ENCODE results near the gene GJB3.

The GJB3 gene

GRCh38 chr1:34825455-34826091 is 44.6 kb downstream of the GJB3 start:
- no peak for DNase-seq (ENCODE audit: low read depth)

GRCh38 chr1:34827341-34827941 is 46.4 kb downstream of the GJB3 start:
- no peak for DNase-seq (ENCODE audit: low read depth)

GRCh38 chr1:34828611-34829010 is 47.6 kb downstream of the GJB3 start:
- no peak for DNase-seq (ENCODE audit: low read depth)

- DNase-seq (ENCODE audit: low read depth): no peak
These were observed 48.2 kb downstream of the GJB3 start for GRCh38 chr1:34829250-34829649.

- DNase-seq (ENCODE audit: low read depth): no peak
These were observed 50.8 kb downstream of the GJB3 start for GRCh38 chr1:34831721-34832246.

- DNase-seq (ENCODE audit: low read depth): no peak
These were observed 52.7 kb downstream of the GJB3 start for GRCh38 chr1:34833711-34834110.
